ENCODE data around the gene HSD11B1. TPM values are rescaled to one million over a fixed set of nuclear protein-coding genes. Genes with fewer than 3 reads are reported as not detected.

The HSD11B1 gene
- total RNA-seq, 1 donor from 2014 or later: 83.7 TPM

GRCh38 chr1:209751627-209752231, 47.1 kb downstream of the HSD11B1 start:
- DNase-seq (ENCODE audit: low spot score): no peak

- no peak for DNase-seq (ENCODE audit: low spot score)
These were observed 48.2 kb downstream of the HSD11B1 start for GRCh38 chr1:209752890-209753289.

- no peak for DNase-seq (ENCODE audit: low spot score)
These were observed 50.6 kb downstream of the HSD11B1 start for GRCh38 chr1:209755256-209755655.

GRCh38 chr1:209755926-209756614, 51.4 kb downstream of the HSD11B1 start, which contains the start of gene TRAF3IP3:
Gene TRAF3IP3 (plus strand): TSS chr1:209756053. CDS start chr1:209760040, 3,987 bp downstream.
- DNase-seq (ENCODE audit: low spot score): no peak

- DNase-seq (ENCODE audit: low spot score): no peak
These were observed 52.2 kb downstream of the HSD11B1 start for GRCh38 chr1:209756615-209757445.

- no peak for DNase-seq (ENCODE audit: low spot score)
These were observed 53.8 kb downstream of the HSD11B1 start for GRCh38 chr1:209758400-209758799.

GRCh38 chr1:209759829-209760359, 55.2 kb downstream of the HSD11B1 start:
- DNase-seq (ENCODE audit: low spot score): no peak

GRCh38 chr1:209761011-209761635, 56.5 kb downstream of the HSD11B1 start:
- DNase-seq (ENCODE audit: low spot score): no peak

GRCh38 chr1:209766051-209766450, 61.4 kb downstream of the HSD11B1 start:
- no peak for DNase-seq (ENCODE audit: low spot score)

- DNase-seq (ENCODE audit: low spot score): no peak
These were observed 62.5 kb downstream of the HSD11B1 start for GRCh38 chr1:209767096-209767495.

GRCh38 chr1:209767706-209768105, 63.1 kb downstream of the HSD11B1 start:
- no peak for DNase-seq (ENCODE audit: low spot score)

GRCh38 chr1:209768354-209768774, 63.7 kb downstream of the HSD11B1 start:
- DNase-seq (ENCODE audit: low spot score): no peak

- no peak for DNase-seq (ENCODE audit: low spot score)
These were observed 64.7 kb downstream of the HSD11B1 start for GRCh38 chr1:209769171-209769904.

- DNase-seq (ENCODE audit: low spot score): no peak
These were observed 65.3 kb downstream of the HSD11B1 start for GRCh38 chr1:209769971-209770370.

- no peak for DNase-seq (ENCODE audit: low spot score)
These were observed 66.2 kb downstream of the HSD11B1 start for GRCh38 chr1:209770636-209771415.

GRCh38 chr1:209772126-209772525, 67.5 kb downstream of the HSD11B1 start:
- no peak for DNase-seq (ENCODE audit: low spot score)

- DNase-seq (ENCODE audit: low spot score): no peak
These were observed 69.9 kb downstream of the HSD11B1 start for GRCh38 chr1:209774592-209774991.

- DNase-seq (ENCODE audit: low spot score): no peak
These were observed 71.0 kb downstream of the HSD11B1 start for GRCh38 chr1:209775678-209776077.

GRCh38 chr1:209777587-209777986, 72.9 kb downstream of the HSD11B1 start:
- no peak for DNase-seq (ENCODE audit: low spot score)

GRCh38 chr1:209778102-209778501, 73.5 kb downstream of the HSD11B1 start:
- no peak for DNase-seq (ENCODE audit: low spot score)

Data from mesenteric fat pad (tissue), 1 donor.